Activated naive CD4-positive, alpha-beta T cell treated with anti-CD3 and anti-CD28 coated beads, Interleukin-2, amount 50 U/mL, for 72 hours (primary cell): ENCODE data around the gene ANKHD1. TPM values are rescaled to one million over a fixed set of nuclear protein-coding genes. Genes with fewer than 3 reads are reported as not detected.
"Not testable (repeated sequence)": the region's sequence is repeated elsewhere in the genome, so short reads cannot be mapped to it uniquely, and the experiment has no call there.

ENCODE experiments used
- ATAC-seq, 2 donors: fragments of 150-1000 bp; cut with Tn5 transposase; 2 replicates each; pipeline ENCODE4 v1.10.0; 2021; ENCODE audit warnings: mild to moderate bottlenecking in 2 of 2, moderate library complexity in 2 of 2
- DNase-seq, 2 donors: peaks; one replicate each; pipeline ENCODE4 v3.0.0; 2021 to 2022; ENCODE audit warnings: low spot score in 2 of 2
- H3K27ac Mint-ChIP-seq, 2 donors: one replicate each; pipeline ENCODE4 v1.8.0; 2022; ENCODE audit warnings: mild to moderate bottlenecking in 2 of 2, mixed read lengths in 2 of 2
- H3K36me3 Mint-ChIP-seq, 2 donors: one replicate each; pipeline ENCODE4 v1.8.0; 2022; ENCODE audit warnings: mixed read lengths in 2 of 2
- H3K9me3 Mint-ChIP-seq, 2 donors: one replicate each; pipeline ENCODE4 v1.8.0; 2022; ENCODE audit warnings: mixed read lengths in 2 of 2
- total RNA-seq, 2 donors: library from RNA; stranded (reverse); gene quantifications; one replicate each; pipeline ENCODE4 v1.2.3, GENCODE V29; 2022

The ANKHD1 gene
- total RNA-seq, 2 donors from 2014 or later = 107 to 143 TPM

GRCh38 chr5:140575309-140575708 lies 173.7 kb downstream of the ANKHD1 start:
- ATAC-seq = no peak
- DNase-seq = no peak
- H3K36me3 Mint-ChIP-seq = no peaks in the 10 kb centered on the region
- peak overlapping the region in 1 of 2 donors; percentile 36 for H3K27ac Mint-ChIP-seq
- no peaks in the 10 kb centered on the region for H3K9me3 Mint-ChIP-seq

- DNase-seq (no peak), ATAC-seq (peak; percentile 54 to 55)
- peak overlapping the region in 1 of 2 donors; percentile 41 for H3K27ac Mint-ChIP-seq
- no peaks in the 10 kb centered on the region for H3K9me3 Mint-ChIP-seq
- no peaks in the 10 kb centered on the region for H3K36me3 Mint-ChIP-seq
These were observed 175.2 kb downstream of the ANKHD1 start for GRCh38 chr5:140576776-140577201.

DNA sequence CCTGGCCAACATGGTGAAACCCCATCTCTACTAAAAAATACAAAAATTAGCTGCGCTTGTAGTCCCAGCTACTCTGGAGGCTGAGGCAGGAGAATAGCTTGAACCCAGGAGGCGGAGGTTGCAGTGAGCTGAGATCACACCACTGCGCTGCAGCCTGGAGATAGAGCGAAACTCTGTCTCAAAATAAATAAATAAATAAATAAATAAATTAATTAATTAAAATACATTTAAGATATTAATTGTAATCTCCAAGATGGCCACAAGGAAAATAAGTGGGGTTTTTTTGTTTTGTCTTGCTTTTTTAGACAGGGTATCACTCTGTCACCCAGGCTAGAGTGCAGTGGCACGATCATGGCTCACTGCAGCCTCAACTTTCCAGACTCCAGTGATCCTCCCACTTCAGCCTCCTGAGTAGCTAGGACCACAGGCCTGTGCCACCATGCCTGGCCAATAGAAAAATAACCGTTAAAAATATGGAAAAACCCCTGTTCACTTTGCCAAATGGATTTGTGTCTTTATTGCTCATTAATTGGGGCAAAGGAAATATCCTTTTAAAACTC lies 177.6 kb downstream of the ANKHD1 start:
- not testable (repeated sequence) for ATAC-seq

DNA sequence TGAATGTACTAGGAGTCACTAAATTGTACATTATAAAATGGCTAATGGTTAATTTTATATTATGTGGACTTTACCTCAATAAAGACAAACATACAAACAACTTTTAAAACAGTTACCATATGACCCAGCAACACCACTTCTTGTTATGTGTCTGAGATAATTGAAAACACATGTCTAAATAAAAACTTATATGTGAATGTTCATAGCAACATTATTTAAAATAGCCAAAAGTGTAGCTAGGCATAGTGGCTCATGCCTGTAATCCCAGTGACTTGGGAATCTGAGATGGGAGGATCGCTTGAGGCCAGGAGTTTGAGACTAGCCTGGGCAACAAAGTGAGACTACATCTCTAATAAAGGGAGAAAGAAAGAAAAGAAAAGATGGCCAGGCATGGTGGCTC lies 185.9 kb downstream of the ANKHD1 start:
- DNase-seq = no peak
- Mint-ChIP-seq H3K9me3 (peaks cover 0 to 3% of the 10 kb centered on the region in 2 donors), H3K27ac (no peak overlapping the region), H3K36me3 (peaks cover 0 to 8% of the 10 kb centered on the region in 2 donors)
- ATAC-seq = no peak

More for the DNA sequence above, 177.6 kb downstream of the ANKHD1 start:
- H3K27ac Mint-ChIP-seq = peak overlapping the region in 1 of 2 donors; percentile 51
- not testable (repeated sequence) for H3K36me3 Mint-ChIP-seq, H3K9me3 Mint-ChIP-seq, DNase-seq

DNA sequence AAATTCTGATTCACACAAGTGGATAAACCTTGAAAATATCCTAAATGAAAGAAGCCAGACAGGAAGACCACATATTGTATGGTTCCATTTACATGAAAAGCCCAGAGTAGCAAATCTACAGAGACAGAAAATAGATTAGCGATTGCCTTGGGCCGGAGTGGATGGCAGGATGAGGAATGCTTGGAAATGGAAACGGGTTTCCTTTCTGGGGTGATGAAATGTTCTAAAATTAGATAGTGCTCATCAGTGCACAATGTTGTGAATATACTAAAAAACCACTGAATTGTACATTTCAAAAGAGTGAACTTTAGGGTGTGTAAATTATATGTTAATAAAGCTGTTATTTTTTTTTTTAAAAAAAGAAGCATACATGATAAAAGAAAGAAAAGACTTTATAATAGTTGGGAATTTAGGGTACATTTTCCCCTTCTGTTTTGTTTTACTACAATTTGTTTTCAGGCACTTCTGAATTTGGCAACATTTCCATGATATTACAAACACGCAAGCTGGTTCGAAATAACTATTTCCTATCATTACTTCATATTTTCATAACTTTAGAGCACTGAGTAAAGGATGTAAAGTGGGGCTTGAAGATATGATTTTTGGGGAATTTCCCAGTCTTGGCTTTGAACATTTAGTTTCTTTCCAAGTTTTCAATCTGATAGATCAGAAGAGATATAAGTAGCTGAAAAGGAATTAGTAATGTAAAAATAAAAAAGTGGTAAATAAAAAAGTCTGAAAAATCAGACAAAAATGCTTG lies 186.9 kb downstream of the ANKHD1 start:
- ATAC-seq (no peak), DNase-seq (no peak)
- H3K27ac Mint-ChIP-seq = no peak overlapping the region

More for the DNA sequence above, 186.9 kb downstream of the ANKHD1 start:
- Mint-ChIP-seq H3K36me3 (no peaks in the 10 kb centered on the region), H3K9me3 (peaks cover 0 to 3% of the 10 kb centered on the region in 2 donors)

Other genes with a start within 250 kb of the ANKHD1 start
- 10 to 100 TPM; 10.8 to 18.8 TPM for gene CYSTM1, start 226.6 kb upstream of the ANKHD1 start, total RNA-seq
- gene PFDN1, start 98.7 kb upstream of the ANKHD1 start, total RNA-seq = 10 to 100 TPM; 45.4 to 66.4 TPM
- gene HBEGF, start 55.2 kb upstream of the ANKHD1 start, total RNA-seq = 10 to 100 TPM in 1 of 2 donors, 1 to 10 TPM in 1; 6.9 to 10.5 TPM
- under 1 TPM; 0.25 to 0.41 TPM for gene SLC4A9, start 41.6 kb upstream of the ANKHD1 start, total RNA-seq
- 10 to 100 TPM; 13.0 to 14.8 TPM for gene EIF4EBP3, start 145.8 kb downstream of the ANKHD1 start, total RNA-seq
- gene SRA1, start 155.6 kb downstream of the ANKHD1 start, total RNA-seq = 10 to 100 TPM; 29.3 to 55.0 TPM
- gene APBB3, start 162.8 kb downstream of the ANKHD1 start, total RNA-seq = 10 to 100 TPM; 36.6 to 38.1 TPM
- gene SLC35A4, start 163.0 kb downstream of the ANKHD1 start, total RNA-seq = 10 to 100 TPM; 62.5 to 70.3 TPM
- 1 to 10 TPM in 1 of 2 donors, under 1 TPM in 1; 0.56 to 1.6 TPM for gene CD14, start 231.3 kb downstream of the ANKHD1 start, total RNA-seq
- 10 to 100 TPM; 28.7 to 30.2 TPM for gene TMCO6, start 237.6 kb downstream of the ANKHD1 start, total RNA-seq
- 10 to 100 TPM; 68.4 to 71.8 TPM for gene NDUFA2, start 245.8 kb downstream of the ANKHD1 start, total RNA-seq
- gene IK, start 246.0 kb downstream of the ANKHD1 start, total RNA-seq = 100 to 1,000 TPM in 1 of 2 donors, 10 to 100 TPM in 1; 87.6 to 108 TPM